HUES64 (cell line): ENCODE measurements around the gene MOGAT2.
"Not testable (repeated sequence)": the region's sequence is repeated elsewhere in the genome, so short reads cannot be mapped to it uniquely, and the experiment has no call there.

Source experiments
- H3K27ac ChIP-seq: 2 replicates; pipeline ENCODE4 v1.7.0; 2013; ENCODE audit warnings: low read depth, low read length, inconsistent platforms
- H3K27me3 ChIP-seq: 2 replicates; pipeline ENCODE4 v1.6.1; 2013; ENCODE audit warnings: mild to moderate bottlenecking, low read length; ENCODE audit not compliant: insufficient read depth
- H3K36me3 ChIP-seq: 2 replicates; pipeline ENCODE4 v1.6.1; 2013; ENCODE audit warnings: mild to moderate bottlenecking, low read length; ENCODE audit not compliant: insufficient read depth
- H3K4me1 ChIP-seq: 2 replicates; pipeline ENCODE4 v1.6.1; 2013; ENCODE audit warnings: mild to moderate bottlenecking, low read length, moderate library complexity; ENCODE audit not compliant: insufficient read depth
- H3K4me3 ChIP-seq: 2 replicates; pipeline ENCODE4 v1.5.1; 2013; ENCODE audit warnings: mild to moderate bottlenecking, low read length, moderate library complexity
- H3K9ac ChIP-seq: 2 replicates; pipeline ENCODE4 v1.6.1; 2013; ENCODE audit warnings: mild to moderate bottlenecking, low read depth, low read length
- H3K9me3 ChIP-seq: 2 replicates; pipeline ENCODE4 v1.6.1; 2013; ENCODE audit warnings: low read depth, low read length; ENCODE audit not compliant: insufficient read depth
- WGBS: fragments of 150-250, 120-280 bp; methylation state at CpG from one replicate; pipeline ENCODE4 v1.1.7; 2013; ENCODE audit warnings: missing lambda C conversion rate; 5-methylcytosine and 5-hydroxymethylcytosine counted together

MOGAT2 gene

DNA sequence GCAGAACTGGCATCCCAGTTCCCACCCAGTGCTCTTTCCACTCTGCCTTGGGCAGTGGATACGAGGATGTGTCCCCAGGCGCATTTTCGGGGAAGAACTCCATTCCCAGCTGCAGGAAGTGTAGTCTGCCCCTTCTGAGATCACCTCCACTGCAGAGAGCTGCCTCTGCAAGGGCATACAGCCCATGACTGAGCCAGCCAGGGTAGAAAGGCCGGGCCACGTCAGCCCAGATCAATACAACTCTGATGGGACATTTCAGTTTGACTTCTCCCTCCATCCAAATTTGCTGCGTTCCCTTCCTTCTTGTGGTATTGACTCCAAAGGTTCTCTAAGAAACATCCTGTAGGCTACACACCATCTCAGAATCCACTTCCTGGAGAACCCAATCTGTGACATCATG, 19.7 kb downstream of the MOGAT2 start:
- no peaks in the 10 kb centered on the region for H3K9me3 ChIP-seq
- H3K4me3 ChIP-seq, result no peak overlapping the region
- no peak overlapping the region for H3K27ac ChIP-seq
- WGBS, result 91% methylated on average over 6 of the region's 6 CpGs
- H3K9ac ChIP-seq, result no peak overlapping the region
- H3K27me3 ChIP-seq, result no peaks in the 10 kb centered on the region
- H3K4me1 ChIP-seq, result no peaks in the 10 kb centered on the region
- H3K36me3 ChIP-seq, result no peaks in the 10 kb centered on the region

DNA sequence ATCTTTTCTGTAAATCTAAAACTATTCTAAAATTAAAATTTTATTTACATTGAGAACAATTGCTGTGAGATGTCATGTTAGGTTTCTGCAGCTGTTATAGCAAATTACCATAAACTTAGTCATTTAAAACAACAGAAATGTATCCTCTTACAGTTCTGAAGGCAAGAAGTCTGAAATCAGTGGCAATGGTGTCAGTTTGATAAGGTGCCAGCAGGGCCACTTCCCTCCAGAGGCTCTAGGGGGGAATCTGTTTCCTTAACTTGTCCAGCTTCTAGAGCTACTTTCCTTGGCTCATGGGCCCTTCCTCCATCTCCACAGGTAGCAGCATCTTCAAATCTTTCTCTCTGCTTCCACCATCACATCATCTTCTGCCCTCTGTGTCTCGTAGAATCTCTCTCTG, 23.0 kb downstream of the MOGAT2 start:
- Histone ChIP-seq H3K4me3 (no peak overlapping the region), H3K9ac (no peak overlapping the region), H3K36me3 (no peaks in the 10 kb centered on the region), H3K27me3 (no peaks in the 10 kb centered on the region), H3K27ac (no peak overlapping the region), H3K4me1 (no peaks in the 10 kb centered on the region), H3K9me3 (no peaks in the 10 kb centered on the region)
- 85% methylated on average over 1 of the region's 1 CpG for WGBS

DNA sequence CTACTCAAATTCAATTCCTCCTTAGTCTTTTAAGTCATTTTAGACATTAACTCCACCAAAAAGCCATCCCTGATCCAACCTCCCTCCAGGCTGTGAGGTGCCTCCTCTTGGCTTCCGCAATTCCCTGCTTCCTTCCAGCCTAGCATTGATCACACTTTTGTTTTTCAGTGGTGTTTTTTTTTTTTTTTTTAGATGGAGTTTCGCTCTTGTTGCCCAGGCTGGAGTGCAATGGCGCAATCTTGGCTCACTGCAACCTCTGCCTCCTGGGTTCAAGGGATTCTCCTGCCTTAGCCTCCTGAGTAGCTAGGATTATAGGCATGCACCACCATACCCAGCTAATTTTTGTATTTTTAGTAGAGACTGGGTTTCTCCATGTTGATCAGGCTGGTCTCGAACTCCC, 25.5 kb downstream of the MOGAT2 start:
- not testable (repeated sequence) for H3K27ac ChIP-seq, H3K4me3 ChIP-seq, H3K9ac ChIP-seq, H3K9me3 ChIP-seq, H3K36me3 ChIP-seq, H3K27me3 ChIP-seq, H3K4me1 ChIP-seq
- WGBS, result 100% methylated on average over 3 of the region's 4 CpGs

DNA sequence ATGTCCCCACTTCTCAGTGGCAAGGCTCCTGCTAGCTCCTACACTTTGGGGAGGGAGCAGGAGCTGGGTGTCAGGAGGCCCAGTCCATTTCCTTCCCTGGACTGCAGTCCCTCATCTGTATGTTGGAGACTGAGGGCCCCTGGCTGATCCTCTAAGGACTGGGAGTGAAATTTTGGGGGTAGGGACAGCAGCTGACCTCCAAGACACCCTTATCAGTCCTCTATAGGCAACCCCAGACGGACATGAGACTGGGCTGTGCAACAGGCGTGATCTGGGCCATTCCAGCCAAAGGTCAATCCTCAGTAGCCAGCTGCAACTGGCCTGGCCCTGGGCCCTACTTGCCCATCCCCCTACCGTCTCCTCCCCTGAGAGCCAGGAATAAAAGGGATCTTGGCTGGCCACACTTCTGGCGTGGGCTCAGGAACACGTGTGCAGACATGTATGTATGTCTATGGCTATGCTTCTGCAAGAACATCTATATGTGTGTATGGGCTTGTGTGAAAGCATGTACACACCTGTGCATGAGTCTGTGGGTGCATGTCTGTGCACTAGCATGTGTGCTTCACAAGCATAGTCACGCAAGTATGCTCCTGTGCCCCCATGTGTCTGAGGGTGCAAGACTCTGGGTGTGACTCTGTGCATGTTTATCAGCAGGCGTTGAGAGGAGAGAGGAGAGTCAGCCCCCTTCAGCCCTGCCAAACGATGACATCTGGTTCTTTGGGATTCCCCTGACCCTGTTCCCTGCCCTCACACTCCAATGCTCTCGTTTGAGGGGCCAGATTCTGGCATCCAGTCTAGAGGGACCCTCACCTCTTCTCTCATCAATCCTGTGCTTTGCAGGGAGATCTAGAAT, 26.3 kb downstream of the MOGAT2 start:
- no peaks in the 10 kb centered on the region for H3K4me1 ChIP-seq
- peaks cover 3% of the 10 kb centered on the region; the same call in 1 of the 2 replicates for H3K27me3 ChIP-seq
- H3K9ac ChIP-seq, result no peak overlapping the region
- H3K27ac ChIP-seq, result no peak overlapping the region
- 85% methylated on average over 9 of the region's 9 CpGs for WGBS
- H3K9me3 ChIP-seq, result 0 out of 2 replicates have a peak, but pooled peaks cover 3% of the 10 kb centered on the region
- no peaks in the 10 kb centered on the region for H3K36me3 ChIP-seq
- H3K4me3 ChIP-seq, result no peak overlapping the region

DNA sequence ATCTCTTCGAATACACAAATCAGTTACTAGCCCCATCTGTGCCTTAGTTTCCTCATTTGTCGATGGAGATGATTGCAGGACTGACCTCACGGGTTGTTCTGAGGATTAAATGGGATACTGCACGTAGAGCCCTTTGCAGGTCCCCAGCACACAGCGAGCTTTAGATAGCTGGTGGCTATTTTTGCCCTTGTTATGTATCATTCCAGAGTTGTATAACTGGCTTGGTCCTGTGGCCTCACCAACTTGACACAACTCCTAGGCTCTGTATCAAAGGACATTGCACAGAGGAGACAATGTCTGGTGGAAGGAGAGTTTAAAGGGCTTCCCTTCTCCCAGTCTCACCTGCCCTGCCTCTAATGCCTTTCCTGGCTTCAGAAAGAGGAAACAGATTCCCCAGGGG, 28.2 kb downstream of the MOGAT2 start:
- Histone ChIP-seq H3K4me3 (no peak overlapping the region), H3K4me1 (no peaks in the 10 kb centered on the region), H3K27ac (no peak overlapping the region), H3K9me3 (0 out of 2 replicates have a peak, but pooled peaks cover 3% of the 10 kb centered on the region), H3K36me3 (no peaks in the 10 kb centered on the region), H3K9ac (no peak overlapping the region), H3K27me3 (peaks cover 3% of the 10 kb centered on the region; the same call in 1 of the 2 replicates)
- WGBS, result 94% methylated on average over 5 of the region's 5 CpGs

DNA sequence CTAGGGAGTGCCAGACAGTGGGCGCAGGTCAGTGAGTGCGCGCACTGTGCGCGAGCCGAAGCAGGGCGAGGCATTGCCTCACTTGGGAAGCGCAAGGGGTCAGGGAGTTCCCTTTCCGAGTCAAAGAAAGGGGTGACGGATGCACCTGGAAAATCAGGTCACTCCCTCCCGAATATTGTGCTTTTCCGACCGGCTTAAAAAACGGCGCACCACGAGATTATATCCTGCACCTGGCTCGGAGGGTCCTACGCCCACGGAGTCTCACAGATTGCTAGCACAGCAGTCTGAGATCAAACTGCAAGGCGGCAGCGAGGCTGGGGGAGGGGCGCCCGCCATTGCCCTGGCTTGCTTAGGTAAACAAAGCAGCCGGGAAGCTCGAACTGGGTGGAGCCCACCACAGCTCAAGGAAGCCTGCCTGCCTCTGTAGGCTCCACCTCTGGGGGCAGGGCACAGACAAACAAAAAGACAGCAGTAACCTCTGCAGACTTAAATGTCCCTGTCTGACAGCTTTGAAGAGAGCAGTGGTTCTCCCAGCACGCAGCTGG, 31.2 kb downstream of the MOGAT2 start:
- H3K9me3 ChIP-seq, H3K27ac ChIP-seq, H3K4me1 ChIP-seq, H3K27me3 ChIP-seq, H3K9ac ChIP-seq, H3K36me3 ChIP-seq, H3K4me3 ChIP-seq: not testable (repeated sequence)
- 37% methylated on average over 18 of the region's 26 CpGs for WGBS

DNA sequence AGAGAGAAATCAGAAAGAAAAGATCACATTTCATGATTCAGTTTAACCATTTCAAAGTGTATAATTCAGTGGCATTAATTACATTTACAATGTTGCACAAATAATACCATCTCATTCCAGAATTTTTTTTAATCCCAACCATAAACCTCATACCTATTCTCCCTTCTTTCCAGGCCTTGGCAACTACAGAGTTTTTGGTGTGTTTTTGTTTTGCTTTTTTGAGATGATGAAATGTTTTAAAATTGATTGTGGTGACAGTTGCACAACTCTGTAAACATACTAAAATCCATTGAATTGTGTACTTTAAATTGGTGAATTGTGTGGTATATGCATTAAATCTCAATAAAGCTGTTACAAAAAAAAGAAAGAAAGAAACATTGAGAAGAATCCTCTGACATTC, 37.3 kb downstream of the MOGAT2 start:
- not testable (repeated sequence) for H3K36me3 ChIP-seq, H3K4me3 ChIP-seq, H3K27me3 ChIP-seq, H3K27ac ChIP-seq, H3K9ac ChIP-seq, H3K9me3 ChIP-seq, H3K4me1 ChIP-seq

DNA sequence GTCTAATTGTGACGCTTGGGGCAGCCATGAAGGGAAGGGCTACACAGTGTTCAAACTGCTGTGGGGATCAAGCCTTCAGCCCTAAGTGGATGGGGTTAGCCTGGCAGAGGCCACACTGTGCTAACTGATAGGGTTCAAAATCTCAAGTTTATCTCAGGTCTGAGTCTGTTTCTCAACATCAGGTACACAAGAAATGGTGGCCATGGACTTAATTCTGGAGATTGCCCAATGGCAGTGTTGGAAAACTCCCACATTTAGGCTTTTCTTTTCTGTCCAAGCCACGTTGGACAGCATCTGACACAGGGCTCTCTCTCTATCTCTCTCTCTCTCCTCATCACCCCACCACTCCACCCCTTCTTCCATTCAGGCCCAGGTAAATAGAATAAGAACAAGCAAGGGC, 40.0 kb downstream of the MOGAT2 start:
- Histone ChIP-seq H3K4me1 (no peaks in the 10 kb centered on the region), H3K36me3 (no peaks in the 10 kb centered on the region), H3K27ac (no peak overlapping the region), H3K9me3 (no peaks in the 10 kb centered on the region), H3K27me3 (no peaks in the 10 kb centered on the region), H3K4me3 (no peak overlapping the region), H3K9ac (no peak overlapping the region)
- WGBS, result 90% methylated on average over 2 of the region's 2 CpGs

DNA sequence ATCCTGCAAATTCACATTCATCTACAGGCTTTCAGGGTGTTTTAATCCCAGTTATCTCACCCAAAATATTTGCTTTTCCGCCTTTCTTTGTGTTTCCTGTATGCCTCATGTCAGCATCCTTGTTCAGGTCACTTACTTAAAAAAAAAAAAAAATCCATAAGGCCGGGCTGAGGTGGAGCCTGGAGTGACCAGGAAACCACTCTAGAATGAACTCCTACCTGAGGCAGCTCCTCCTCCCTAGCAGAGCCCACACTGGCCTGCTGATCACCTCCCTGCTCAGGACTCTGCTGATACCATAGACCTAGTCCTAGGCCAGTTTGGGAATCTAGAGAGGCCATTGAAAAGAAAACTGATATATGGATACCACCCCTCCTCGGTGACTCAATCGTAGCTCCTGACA, 42.2 kb downstream of the MOGAT2 start:
- WGBS, result 86% methylated on average over 4 of the region's 4 CpGs
- Histone ChIP-seq H3K4me3 (no peak overlapping the region), H3K36me3 (no peaks in the 10 kb centered on the region), H3K9ac (no peak overlapping the region), H3K4me1 (no peaks in the 10 kb centered on the region), H3K27me3 (no peaks in the 10 kb centered on the region), H3K27ac (no peak overlapping the region), H3K9me3 (no peaks in the 10 kb centered on the region)

DNA sequence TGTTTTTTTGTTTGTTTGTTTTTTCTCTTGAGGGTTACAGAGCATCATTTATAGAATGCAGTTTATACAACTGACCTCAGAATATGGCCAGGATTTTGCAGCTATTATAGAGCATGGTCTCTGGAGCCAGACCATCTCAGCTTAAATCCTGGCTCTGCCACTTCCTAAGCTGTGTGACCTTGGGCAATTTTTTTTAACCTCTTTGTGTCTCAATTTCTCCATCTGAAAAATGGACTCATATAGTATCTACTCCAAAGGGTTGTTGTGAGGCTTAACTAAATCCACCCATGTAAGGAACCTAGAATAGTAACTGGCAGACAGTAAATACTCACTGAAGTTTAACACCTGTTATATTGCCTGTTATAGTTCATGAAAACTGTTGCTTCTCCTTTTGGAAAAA, 42.6 kb downstream of the MOGAT2 start:
- H3K4me1 ChIP-seq, result no peaks in the 10 kb centered on the region
- H3K27ac ChIP-seq, result no peak overlapping the region
- H3K9ac ChIP-seq, result no peak overlapping the region
- no peaks in the 10 kb centered on the region for H3K9me3 ChIP-seq
- H3K36me3 ChIP-seq, result no peaks in the 10 kb centered on the region
- H3K4me3 ChIP-seq, result no peak overlapping the region
- no peaks in the 10 kb centered on the region for H3K27me3 ChIP-seq

DNA sequence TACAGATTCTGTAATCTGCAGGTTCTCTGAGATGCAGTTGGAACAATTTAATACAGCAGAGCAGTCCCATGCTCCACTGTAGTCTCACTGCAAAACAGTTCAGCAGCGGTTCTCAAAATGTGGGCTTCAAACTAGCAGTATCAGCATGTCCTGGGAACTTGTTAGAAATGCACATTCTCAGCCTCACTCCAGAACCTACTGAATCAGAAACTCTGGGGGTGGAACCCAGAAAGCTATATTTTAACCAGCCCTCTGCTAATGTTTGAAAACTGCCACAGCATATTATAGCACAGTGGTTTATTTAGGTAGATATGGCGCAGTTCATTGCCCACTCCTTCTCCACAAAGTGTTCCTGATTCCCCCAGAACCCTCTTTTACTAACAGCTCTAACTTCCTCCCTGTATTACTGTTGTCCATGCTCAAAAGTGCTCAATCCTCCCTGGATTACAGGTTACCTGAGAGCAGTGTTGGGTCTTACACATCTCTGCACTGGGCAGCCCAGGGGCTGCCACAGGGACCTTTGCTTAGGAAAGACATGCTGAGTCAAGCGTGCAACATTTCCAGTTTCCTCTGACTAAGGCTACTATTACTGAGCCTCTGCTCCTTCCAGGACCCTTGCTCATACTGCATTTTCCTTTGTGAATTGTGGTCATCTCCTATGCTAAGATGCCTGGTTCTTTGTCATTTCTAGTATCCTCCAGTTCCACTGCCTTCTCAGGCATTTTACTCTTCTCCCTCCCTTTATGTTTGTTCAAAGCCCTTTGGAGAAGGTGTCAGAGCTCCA, 43.3 kb downstream of the MOGAT2 start:
- Histone ChIP-seq H3K27ac (no peak overlapping the region), H3K9me3 (no peaks in the 10 kb centered on the region), H3K4me3 (no peak overlapping the region), H3K4me1 (no peaks in the 10 kb centered on the region), H3K27me3 (no peaks in the 10 kb centered on the region), H3K36me3 (no peaks in the 10 kb centered on the region), H3K9ac (no peak overlapping the region)
- 86% methylated on average over 3 of the region's 3 CpGs for WGBS
